ENCODE measurements around the gene AKAP9.
"Not testable (repeated sequence)": the region's sequence is repeated elsewhere in the genome, so short reads cannot be mapped to it uniquely, and the experiment has no call there.

Gene AKAP9

GRCh38 chr7:92051655-92052054 lies 111.0 kb downstream of the AKAP9 start:
- no peak overlapping the region for H3K4me3 ChIP-seq
- no peak overlapping the region for H3K27ac ChIP-seq

- Histone ChIP-seq H3K4me3 (no peak overlapping the region), H3K27ac (no peak overlapping the region)
These were observed 111.5 kb downstream of the AKAP9 start for GRCh38 chr7:92052159-92052558.

GRCh38 chr7:92052684-92053083 lies 112.0 kb downstream of the AKAP9 start:
- no peak overlapping the region for H3K27ac ChIP-seq

GRCh38 chr7:92053312-92053711 lies 112.7 kb downstream of the AKAP9 start:
- Histone ChIP-seq H3K27ac (no peak overlapping the region), H3K4me3 (no peak overlapping the region)

More at GRCh38 chr7:92052684-92053083, 112.0 kb downstream of the AKAP9 start:
- H3K4me3 ChIP-seq, result no peak overlapping the region

- peak overlapping the region in 3 of 21 experiments; percentile 18 to 31 (median 24) for H3K27ac ChIP-seq
- no peak overlapping the region for H3K4me3 ChIP-seq
These were observed 115.6 kb downstream of the AKAP9 start for GRCh38 chr7:92056286-92056685.

- Histone ChIP-seq H3K27ac (peak overlapping the region in 3 of 21 experiments; percentile 20 to 45 (median 21)), H3K4me3 (no peak overlapping the region)
These were observed 116.7 kb downstream of the AKAP9 start for GRCh38 chr7:92057375-92057774.

GRCh38 chr7:92058040-92058439 lies 117.4 kb downstream of the AKAP9 start:
- Histone ChIP-seq H3K27ac (peak overlapping the region in 2 of 21 experiments; percentile 20 to 21), H3K4me3 (no peak overlapping the region)

GRCh38 chr7:92058899-92059298 lies 118.2 kb downstream of the AKAP9 start:
- no peak overlapping the region for H3K27ac ChIP-seq
- H3K4me3 ChIP-seq, result no peak overlapping the region

GRCh38 chr7:92061154-92061553 lies 120.5 kb downstream of the AKAP9 start:
- Histone ChIP-seq H3K4me3 (no peak overlapping the region), H3K27ac (no peak overlapping the region)

- Histone ChIP-seq H3K27ac (no peak overlapping the region), H3K4me3 (no peak overlapping the region)
These were observed 123.9 kb downstream of the AKAP9 start for GRCh38 chr7:92064438-92065029.

- Histone ChIP-seq H3K27ac (no peak overlapping the region), H3K4me3 (no peak overlapping the region)
These were observed 130.4 kb downstream of the AKAP9 start for GRCh38 chr7:92071032-92071431.

GRCh38 chr7:92072121-92072520 lies 131.5 kb downstream of the AKAP9 start:
- H3K27ac ChIP-seq, result no peak overlapping the region
- no peak overlapping the region for H3K4me3 ChIP-seq

GRCh38 chr7:92072708-92073107 lies 132.0 kb downstream of the AKAP9 start:
- H3K27ac ChIP-seq, result no peak overlapping the region
- H3K4me3 ChIP-seq, result no peak overlapping the region

GRCh38 chr7:92075455-92076158 lies 134.9 kb downstream of the AKAP9 start:
- peak overlapping the region in 5 of 21 experiments; percentile 17 to 64 (median 25) for H3K27ac ChIP-seq
- H3K4me3 ChIP-seq, result no peak overlapping the region

GRCh38 chr7:92076509-92076908 lies 135.8 kb downstream of the AKAP9 start:
- H3K27ac ChIP-seq, result peak overlapping the region in 12 of 21 experiments; percentile 16 to 69 (median 43)

GRCh38 chr7:92083922-92084321 lies 143.3 kb downstream of the AKAP9 start:
- H3K27ac ChIP-seq, H3K4me3 ChIP-seq: not testable (repeated sequence)

More at GRCh38 chr7:92076509-92076908, 135.8 kb downstream of the AKAP9 start:
- H3K4me3 ChIP-seq, result no peak overlapping the region

- H3K4me3 ChIP-seq, result no peak overlapping the region
These were observed 147.6 kb downstream of the AKAP9 start for GRCh38 chr7:92088266-92088665.

GRCh38 chr7:92092210-92092609 lies 151.5 kb downstream of the AKAP9 start:
- no peak overlapping the region for H3K4me3 ChIP-seq
- no peak overlapping the region for H3K27ac ChIP-seq

More at GRCh38 chr7:92088266-92088665, 147.6 kb downstream of the AKAP9 start:
- no peak overlapping the region for H3K27ac ChIP-seq

- Histone ChIP-seq H3K27ac (no peak overlapping the region), H3K4me3 (no peak overlapping the region)
These were observed 154.7 kb downstream of the AKAP9 start for GRCh38 chr7:92095380-92095779.

- H3K27ac ChIP-seq, result no peak overlapping the region
- H3K4me3 ChIP-seq, result no peak overlapping the region
These were observed 159.9 kb downstream of the AKAP9 start for GRCh38 chr7:92100534-92100933.

- not testable (repeated sequence) for H3K4me3 ChIP-seq, H3K27ac ChIP-seq
These were observed 162.2 kb downstream of the AKAP9 start for GRCh38 chr7:92102862-92103261.

Measured in skin epidermis (tissue), 12 donors.